ENCODE results near the gene MYOM1.

Gene MYOM1
- 6.4 to 19.3 reads per million in 2 donors for total RNA-seq

GRCh38 chr18:3219631-3220335 lies at the start of gene MYOM1:
MYOM1 (minus strand) TSS chr18:3219968; CDS start chr18:3215223, 4,745 bp downstream.
- DNase-seq: no peak

DNA sequence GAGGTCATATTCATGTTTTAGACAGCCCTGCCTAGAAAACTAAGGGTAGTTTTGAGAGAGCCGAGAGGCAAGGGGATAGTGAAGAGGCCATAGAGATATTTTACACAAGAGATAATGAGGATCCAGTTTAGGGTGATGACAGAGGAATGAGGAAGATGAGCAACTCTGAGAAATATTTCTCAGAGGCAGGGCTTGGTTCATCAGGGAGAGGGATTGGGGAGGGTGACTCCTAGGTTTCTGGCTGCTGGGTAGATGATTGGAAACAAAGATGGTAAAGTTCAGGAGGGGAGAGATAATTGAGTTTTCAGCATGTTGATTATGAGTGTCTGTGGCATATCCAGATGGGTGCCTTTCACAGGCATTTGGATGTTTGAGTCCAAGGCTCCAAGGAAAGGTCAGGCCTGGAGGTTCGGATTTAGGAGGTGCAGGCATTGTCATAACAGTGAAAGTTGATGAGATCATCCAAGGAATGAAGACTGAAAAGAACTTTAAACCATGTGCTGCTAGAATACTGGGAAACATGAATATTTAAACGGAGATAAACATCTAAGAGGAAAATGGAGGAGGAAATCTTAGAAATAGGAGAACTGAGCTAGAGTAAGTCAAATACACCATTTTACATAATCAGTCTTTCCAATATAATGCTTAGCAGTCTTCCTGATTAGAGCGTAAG lies 49.6 kb upstream of the MYOM1 start:
- no peak for DNase-seq

GRCh38 chr18:3268306-3268705 lies 48.5 kb upstream of the MYOM1 start:
- DNase-seq: no peak

DNA sequence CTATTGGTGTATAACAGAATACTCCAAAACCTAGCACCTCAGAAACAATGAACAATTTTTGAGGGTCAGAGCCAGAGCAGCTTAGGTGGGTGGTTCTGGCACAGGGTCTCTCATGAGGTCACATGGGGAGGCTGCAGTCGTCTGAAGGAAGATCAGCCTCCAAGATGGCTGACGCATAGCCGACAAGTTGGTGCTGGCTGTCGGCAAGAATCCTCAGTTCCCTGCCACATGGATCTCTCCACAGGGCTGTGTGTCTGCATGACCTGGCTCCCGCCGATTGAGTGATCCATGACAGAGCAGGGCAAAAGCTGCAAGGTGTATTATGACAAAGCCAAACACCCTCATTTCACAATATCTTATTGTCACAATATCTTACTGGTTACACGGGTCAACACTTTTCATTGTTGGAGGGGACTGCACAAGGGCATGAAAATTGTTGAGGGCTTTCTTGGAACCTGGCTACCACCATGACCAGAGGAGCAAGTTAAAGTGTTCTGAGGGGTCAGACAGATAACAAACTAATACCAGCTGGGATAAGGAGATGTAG lies 46.4 kb upstream of the MYOM1 start:
- no peak for DNase-seq

- DNase-seq: no peak
Observed at GRCh38 chr18:3265564-3266033, 45.8 kb upstream of the MYOM1 start.

GRCh38 chr18:3264362-3264761 lies 44.6 kb upstream of the MYOM1 start:
- no peak for DNase-seq

DNA sequence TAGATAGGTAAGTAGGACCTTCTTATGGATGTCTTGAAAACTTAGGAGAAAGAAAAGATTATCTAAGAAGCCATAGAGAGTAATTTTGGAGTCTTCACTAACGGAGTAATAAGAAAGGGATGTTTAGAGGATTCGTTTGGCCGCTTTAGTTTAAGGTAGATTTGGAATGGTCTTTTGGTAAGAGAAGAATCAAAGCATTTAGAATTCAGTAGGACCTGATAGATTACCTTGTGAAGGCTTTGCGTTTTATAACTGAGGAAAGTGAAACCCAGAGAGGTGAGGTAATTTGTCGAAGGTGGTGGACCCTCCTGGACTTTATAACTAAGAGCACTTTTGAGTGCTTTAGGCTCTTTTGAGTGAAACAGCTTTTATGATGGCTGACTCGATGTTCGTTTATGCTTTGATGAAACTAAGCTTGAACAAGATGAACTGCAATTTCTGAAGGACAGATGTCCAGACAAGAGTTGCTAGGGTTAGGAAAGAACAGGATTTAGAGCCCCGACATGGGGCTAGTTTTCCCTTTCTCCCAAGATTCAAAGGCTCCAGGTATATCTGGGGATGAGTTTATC lies 43.4 kb upstream of the MYOM1 start:
- DNase-seq: no peak

DNA sequence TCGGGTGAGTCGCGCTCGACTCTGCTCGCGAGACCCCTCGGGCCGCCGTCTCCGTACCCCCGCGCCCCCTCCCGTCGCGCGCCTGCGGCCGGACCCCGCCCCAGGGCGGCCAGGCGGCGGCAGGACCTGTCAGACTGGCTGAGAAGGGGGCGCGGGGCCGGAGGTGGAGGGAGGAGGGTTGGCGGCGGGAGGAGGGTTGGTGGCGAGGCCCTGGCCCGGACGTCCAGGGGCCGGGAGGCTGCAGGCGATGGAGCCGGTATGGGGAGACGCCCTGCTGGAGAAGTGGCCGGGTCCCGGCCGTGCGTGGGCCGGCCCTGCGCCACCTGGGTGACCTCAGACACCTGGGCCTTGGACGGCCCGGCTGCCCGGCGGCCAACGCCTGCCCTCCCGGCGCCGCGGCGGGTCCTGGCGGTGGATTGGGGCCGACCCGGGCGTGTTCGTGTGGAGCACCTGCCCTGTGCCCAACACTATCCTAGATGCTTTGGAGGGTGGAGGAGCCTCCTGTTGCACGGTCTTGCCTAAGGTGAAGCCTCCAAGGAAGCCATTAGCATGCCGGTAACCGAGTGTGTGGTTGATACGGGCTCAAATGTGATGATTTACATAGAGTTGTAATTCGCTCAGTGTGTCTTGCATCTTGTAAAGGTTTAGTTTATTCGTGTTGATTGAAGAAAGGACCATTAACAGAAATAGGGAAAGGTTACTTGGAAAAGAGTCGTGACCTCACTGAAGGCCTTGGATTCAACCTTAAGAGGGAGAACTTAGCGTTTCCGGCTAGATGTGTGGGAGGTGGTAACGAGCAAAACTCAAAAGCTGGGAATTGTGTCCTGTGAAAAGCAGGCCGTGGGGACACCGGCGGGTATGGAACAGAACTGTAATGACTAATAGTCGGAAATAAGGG lies 42.7 kb upstream of the MYOM1 start:
- DNase-seq: peak; percentile 42

DNA sequence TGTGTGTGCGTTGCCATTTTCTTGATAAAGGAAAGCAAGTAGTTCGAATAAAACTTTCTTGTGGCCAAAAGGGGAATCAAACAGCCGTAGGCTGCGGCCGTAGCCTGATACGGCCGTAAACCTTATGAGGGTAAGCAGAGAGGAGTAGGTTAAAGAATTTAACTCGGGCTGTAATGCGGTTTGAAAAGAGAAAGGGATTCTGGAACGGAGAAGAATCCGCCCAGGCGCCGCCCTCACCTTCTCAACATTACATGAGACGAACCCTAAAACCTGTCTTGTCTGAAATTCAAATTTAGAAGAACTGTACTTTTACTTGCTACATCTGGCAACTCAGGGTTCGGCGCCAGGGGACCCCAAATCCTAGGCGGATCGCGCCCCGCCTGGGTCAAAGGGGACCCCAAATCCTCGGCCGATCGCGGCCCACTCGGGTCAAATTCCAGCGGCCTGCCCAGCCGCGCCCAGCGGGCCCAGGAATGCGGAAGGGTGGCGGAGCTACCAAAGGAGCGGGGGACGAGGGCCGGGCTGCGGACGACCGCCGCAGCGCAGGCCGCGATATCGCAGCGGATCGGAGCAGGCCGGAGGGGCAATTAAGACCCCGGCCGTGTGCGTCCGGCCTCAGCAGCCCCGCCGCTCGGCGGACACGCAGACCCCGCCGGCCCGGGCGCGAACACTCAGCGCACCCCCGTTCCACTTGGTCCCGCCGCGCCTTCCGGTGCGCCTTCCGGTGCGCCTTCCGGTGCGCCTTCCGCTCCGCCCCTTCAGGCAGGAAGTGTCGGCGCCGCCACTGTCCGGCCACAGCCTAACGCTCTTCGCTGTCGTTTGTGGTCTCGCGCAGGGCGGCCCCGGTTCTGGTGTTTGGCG lies 41.8 kb upstream of the MYOM1 start, which contains the start of gene MYL12B:
TSS of gene MYL12B (plus strand) at position 761 of the 861 bp plus-strand sequence. CDS start 10,766 bp downstream, outside the sequence.
- DNase-seq: peak; percentile 88

GRCh38 chr18:3260995-3261372 lies 41.2 kb upstream of the MYOM1 start:
- DNase-seq: no peak

GRCh38 chr18:3257627-3258120 lies 37.9 kb upstream of the MYOM1 start:
- DNase-seq: no peak

DNA sequence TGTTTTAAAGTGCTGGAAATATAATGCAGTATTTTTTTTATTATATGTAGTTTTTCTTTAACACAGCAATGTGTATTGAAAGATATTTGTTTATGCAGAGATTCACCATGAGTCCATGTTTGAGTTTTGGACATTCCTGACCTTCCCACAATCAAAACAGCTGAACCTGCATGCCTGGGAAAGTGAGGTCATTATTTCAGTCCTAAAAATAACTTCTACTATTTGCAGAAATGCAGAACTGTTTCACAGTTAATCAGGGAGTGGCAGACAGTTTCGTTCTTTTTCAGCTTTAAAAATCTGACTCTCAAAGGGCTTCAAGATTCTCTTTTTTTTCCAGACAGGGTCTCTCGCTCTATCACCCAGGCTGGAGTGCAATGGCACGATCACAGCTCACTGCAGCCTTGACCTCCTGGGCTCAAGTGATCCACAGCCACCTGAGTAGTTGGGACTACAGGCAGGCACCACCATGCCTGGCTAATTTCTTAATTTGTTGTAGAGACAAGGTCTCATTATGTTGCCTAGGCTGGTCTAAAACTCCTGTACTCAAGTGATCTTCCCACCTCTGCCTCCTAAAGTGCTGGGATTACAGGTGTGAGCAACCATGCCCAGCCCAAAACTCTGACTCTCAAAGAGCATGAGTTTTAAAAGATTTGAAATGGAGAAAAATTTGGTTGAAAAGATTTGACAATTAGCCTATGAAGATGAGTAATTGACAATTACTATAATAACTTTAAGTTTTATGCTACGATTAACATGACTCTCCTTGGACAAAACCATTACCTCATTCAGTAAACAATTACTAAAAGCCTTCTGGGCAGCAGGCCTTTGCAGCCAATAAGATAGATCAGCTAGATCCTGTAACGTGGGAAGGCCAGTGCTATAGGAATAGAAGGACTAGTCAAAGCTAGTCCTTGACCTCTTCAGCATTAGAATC lies 37.2 kb upstream of the MYOM1 start:
- DNase-seq: no peak

- DNase-seq: no peak
Observed at GRCh38 chr18:3255611-3256165, 35.9 kb upstream of the MYOM1 start.

DNA sequence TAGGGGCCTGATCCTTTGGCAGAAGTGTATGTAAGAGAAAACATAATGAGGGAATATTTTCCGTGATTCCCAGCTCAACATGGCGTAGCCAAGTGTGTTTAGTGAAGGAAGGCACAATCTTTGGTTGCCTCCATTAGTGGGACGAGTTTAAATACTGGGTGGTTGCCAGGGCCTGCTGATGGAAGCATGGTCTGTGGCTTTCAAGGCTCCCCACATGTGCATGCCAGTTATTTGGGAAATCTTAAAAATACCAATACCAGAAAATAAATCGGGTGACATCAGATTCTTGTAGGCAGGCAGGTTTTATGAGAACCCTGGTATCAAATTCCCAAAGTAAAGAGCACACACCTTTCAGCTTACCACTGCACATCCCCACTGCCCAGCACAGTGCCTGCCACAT lies 35.0 kb upstream of the MYOM1 start:
- DNase-seq: no peak

DNA sequence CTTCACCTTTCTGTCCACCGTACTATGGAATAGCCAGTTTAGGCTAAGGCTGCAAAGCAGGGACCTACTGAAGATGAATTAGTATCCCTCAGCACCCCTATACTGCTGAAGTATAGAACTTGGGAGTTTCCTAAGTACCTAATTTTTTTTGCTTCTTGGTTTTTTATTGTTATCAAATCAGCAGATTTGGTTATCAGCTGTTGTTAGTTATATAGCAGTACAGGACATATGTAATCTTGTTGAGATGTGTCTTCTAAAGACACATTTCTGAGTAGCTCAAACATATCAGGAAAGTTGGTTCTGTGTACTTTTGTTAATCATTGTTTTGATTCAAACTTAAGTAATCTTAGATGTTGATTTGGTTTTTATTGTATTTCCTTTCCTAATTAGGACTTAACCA lies 33.1 kb upstream of the MYOM1 start:
- no peak for DNase-seq

DNA sequence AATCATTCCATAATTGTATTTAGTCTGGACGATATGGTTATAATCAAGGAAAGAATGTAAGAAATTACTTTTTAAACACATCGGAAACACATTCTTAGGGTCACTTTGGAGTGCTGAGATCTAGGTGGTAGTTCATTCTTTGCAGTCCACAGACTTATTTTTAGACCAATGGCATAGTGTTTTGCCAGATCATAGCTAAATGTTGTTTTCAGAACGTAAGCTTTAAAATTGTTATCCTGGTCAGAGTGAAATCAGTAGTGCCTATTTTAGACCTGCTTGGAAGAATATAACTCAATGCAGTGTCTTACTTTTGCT lies 32.2 kb upstream of the MYOM1 start:
- DNase-seq: no peak

DNA sequence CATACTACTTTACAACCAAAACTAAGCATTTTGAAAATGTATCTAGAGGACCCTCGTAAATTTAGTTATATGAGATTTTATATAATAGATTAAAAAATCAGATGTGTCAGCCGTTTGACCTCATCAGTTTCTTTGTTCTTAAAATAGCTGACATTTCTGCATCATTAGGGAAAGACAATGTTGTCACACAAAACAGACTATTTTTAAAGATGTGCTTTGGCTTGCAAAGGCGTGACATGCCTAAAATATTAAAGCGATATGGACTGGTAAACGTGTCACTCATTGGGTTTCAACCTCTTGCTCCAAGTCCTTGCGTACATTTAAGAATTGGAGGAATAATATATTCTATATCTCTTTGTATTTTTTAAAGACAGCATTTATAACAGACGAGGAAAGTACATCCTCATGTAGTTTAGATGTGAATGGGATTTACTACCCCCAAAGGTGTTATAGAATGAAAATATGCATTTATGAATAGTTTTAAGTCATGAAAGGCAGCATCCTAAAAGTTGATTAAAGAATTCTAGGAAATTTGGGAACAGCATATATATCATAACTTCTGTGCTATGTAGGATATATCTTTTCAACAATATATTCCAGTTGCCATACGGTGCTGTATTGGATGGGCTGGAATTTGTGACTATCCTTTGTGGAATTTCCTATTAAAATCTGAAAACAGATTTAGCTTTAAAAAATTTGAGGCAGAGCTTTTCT lies 31.6 kb upstream of the MYOM1 start:
- no peak for DNase-seq

GRCh38 chr18:3250237-3251107 lies 30.7 kb upstream of the MYOM1 start:
- no peak for DNase-seq
